Muscle layer of duodenum (tissue), 2 donors: ENCODE results near the gene KLHDC7B.
A peak's percentile ranks its signal among the peaks of the same experiment; 100 is the strongest.

Experiments
- H3K27ac ChIP-seq: one replicate; pipeline ENCODE4 v1.7.0; 2013; ENCODE audit warnings: mild to moderate bottlenecking, low read length
- H3K27me3 ChIP-seq: one replicate; pipeline ENCODE4 v1.7.0; 2013; ENCODE audit warnings: low read depth, mild to moderate bottlenecking, control low read depth, low read length
- H3K36me3 ChIP-seq, 2 donors: one replicate each; pipeline ENCODE4 v1.7.0; 2013; ENCODE audit warnings: low read length in 2 of 2, control low read depth in 1 of 2, mild to moderate bottlenecking in 1 of 2; ENCODE audit not compliant: insufficient read depth in 2 of 2, control insufficient read depth in 1 of 2
- H3K4me1 ChIP-seq, 2 donors: one replicate each; pipeline ENCODE4 v1.7.0; 2013; ENCODE audit warnings: low read length in 2 of 2, mild to moderate bottlenecking in 2 of 2, control low read depth in 1 of 2, moderate library complexity in 1 of 2; ENCODE audit not compliant: insufficient read depth in 2 of 2, control insufficient read depth in 1 of 2
- H3K4me3 ChIP-seq, 2 donors: one replicate each; pipeline ENCODE4 v1.7.0; 2013; ENCODE audit warnings: low read length in 2 of 2, low read depth in 1 of 2, mild to moderate bottlenecking in 1 of 2
- H3K9me3 ChIP-seq, 2 donors: one replicate each; pipeline ENCODE4 v1.7.0; 2013; ENCODE audit warnings: low read length in 2 of 2, control low read depth in 1 of 2, mild to moderate bottlenecking in 1 of 2; ENCODE audit not compliant: control insufficient read depth in 1 of 2
- donor health status: healthy.

KLHDC7B gene

DNA sequence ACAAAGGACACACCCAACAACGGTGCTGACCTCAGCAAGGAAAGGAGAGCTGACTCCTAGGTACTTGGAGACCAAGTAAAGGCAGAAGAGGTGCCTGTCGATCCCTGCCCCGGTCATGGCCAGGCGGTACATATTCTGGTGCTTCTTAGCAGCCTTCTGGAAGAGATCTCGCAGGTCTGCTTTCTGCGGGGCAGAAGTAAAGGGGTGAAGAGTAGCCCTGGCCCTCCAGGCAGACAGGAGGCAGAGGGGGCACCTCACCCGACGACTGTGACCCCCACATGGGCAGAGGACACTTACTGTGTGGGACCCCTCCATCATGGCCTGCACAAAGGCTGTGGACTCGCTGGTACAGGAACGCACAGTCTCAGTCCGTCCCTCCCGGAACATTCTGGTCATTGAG lies 25.2 kb downstream of the KLHDC7B start:
- H3K36me3 ChIP-seq, result peaks cover 9 to 61% of the 10 kb centered on the region in 2 donors
- H3K9me3 ChIP-seq, result no peaks in the 10 kb centered on the region
- no peak overlapping the region for H3K27ac ChIP-seq
- H3K4me3 ChIP-seq, result no peak overlapping the region
- no peaks in the 10 kb centered on the region for H3K27me3 ChIP-seq
- no peaks in the 10 kb centered on the region for H3K4me1 ChIP-seq

DNA sequence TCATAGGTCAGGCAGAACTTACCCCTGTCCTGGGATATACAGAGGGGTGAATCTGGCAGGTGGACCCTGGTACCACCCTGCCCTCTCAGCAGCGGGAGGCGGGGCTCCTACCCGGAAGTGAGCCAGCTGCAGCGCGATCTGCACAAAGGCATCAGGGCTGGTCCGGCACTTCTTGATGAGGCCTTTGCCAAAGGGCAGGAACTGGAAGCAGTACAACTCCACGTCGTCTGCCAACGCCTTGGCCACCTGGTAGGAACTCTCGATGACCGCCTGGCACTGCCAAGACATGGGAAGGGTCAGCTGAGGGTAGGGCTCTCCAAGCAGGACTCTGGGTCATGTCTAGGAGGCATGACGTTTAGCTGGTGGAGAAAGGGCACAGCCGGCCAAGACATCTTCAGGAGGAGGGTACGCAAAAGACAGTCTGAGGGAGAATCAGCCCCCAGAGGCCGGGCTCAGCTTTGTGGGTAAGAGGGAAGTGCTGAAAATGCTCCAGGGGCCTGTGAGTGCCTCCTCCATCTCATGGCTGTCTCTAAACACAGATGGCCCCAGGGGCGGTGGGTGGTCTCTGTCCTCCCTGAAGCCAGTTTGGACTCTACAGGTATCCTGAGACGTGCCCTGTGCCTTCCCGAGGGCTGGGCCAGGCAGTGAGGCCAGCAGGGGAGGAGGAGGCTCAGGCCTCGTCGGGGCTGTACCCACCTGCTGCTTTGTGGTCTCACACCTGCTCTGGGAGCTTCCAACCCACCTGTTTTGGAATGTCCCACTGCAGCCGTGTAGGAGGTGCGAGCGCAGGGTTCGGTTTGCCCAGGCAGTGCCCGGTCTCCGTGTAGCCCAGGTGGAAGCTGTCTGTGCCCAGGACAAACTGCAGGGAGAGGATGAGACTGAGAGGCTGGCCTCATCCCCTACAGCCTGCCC lies 25.8 kb downstream of the KLHDC7B start:
- Histone ChIP-seq H3K27me3 (no peaks in the 10 kb centered on the region), H3K4me3 (no peak overlapping the region), H3K4me1 (no peaks in the 10 kb centered on the region), H3K36me3 (peaks cover 9 to 63% of the 10 kb centered on the region in 2 donors), H3K9me3 (no peaks in the 10 kb centered on the region), H3K27ac (no peak overlapping the region)

DNA sequence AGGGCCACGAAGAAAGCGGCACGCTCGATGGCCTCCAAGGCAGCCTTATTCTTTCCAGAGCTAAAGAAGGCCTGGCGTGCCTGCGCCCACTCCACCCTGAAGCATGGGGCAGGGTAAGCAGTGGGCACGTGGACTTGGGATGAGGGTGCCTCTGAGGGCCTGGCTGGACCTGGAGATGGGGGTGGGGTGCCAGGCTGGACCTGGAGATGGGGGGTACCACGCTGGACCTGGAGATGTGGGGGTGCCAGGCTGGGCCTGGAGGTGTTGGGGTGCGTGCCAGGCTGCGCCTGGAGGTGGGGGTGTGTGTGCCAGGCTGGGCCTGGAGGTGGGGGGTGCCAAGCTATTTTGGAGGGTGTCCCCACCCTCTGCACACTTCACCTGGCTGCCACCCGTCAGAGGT lies 27.3 kb downstream of the KLHDC7B start:
- peaks cover 0 to 4% of the 10 kb centered on the region in 2 donors for H3K4me1 ChIP-seq
- no peaks in the 10 kb centered on the region for H3K9me3 ChIP-seq
- H3K36me3 ChIP-seq, result peaks cover 9 to 59% of the 10 kb centered on the region in 2 donors
- no peaks in the 10 kb centered on the region for H3K27me3 ChIP-seq
- no peak overlapping the region for H3K27ac ChIP-seq
- no peak overlapping the region for H3K4me3 ChIP-seq

DNA sequence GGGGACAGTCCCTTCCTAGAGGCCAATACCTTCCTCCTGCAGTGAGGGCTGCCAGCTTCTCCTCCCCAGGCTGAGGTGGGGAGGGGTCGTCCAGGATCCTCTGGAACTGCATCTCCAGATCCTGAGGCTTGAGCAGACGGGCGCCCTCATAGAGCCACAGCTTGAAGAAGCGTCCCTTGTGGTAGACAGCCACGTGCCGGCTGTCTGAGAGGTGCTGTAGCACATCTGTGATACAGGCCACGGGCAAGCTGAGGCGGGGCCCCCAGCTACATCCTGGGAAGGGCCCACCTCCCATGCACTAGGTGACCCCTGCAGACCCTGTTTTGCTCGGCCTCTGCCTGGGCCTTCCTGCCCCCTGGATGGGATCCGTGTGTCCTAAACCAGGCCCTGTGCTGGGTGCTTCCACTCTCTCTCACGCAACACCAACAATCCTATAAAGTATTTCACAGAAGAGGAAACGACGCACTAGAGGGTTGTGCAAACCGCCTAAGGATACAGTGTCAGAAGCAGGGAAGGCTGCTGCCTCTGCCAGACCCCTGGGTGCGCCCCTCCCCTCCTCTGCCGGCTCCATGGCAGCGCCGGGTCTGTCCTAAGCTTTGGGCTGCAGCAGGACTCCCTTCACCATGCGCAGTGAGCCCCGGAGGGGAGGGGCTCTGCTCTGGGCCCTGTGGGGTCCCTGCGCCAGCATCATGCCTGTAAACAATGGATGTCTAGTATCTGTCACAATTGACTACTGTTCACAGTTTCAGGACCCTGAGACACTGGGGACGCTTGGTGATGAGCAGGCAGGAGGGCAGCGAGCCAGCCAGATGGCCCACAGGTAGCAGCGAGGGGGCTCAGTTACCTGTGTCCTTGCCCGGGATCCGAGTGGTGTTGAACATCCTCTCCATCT lies 28.0 kb downstream of the KLHDC7B start:
- H3K27me3 ChIP-seq, result no peaks in the 10 kb centered on the region
- no peak overlapping the region for H3K27ac ChIP-seq

DNA sequence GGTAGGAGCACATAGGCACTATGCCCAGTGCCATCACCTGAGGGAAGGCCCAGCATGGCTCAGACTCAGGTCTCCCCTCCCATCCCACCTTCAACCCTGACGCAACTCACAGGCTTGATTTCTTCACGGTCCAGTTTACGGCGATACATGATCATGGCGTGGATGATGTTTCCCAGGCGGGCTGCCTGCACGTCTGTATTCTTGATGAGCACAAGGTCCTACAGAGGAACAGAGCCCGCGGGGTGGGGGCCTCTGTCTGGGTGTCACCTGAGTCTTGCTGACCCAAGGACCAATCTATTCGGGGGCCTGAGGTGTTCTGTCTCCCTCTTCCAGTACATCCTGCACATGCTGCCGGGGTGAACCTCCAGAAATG lies 28.7 kb downstream of the KLHDC7B start:
- Histone ChIP-seq H3K4me1 (peaks cover 0 to 17% of the 10 kb centered on the region in 2 donors), H3K27me3 (no peaks in the 10 kb centered on the region), H3K36me3 (peaks cover 5 to 47% of the 10 kb centered on the region in 2 donors), H3K27ac (no peak overlapping the region), H3K9me3 (no peaks in the 10 kb centered on the region), H3K4me3 (no peak overlapping the region)

More for the DNA sequence above, 28.0 kb downstream of the KLHDC7B start:
- Histone ChIP-seq H3K9me3 (no peaks in the 10 kb centered on the region), H3K4me3 (no peak overlapping the region), H3K4me1 (peaks cover 0 to 10% of the 10 kb centered on the region in 2 donors), H3K36me3 (peaks cover 9 to 53% of the 10 kb centered on the region in 2 donors)

DNA sequence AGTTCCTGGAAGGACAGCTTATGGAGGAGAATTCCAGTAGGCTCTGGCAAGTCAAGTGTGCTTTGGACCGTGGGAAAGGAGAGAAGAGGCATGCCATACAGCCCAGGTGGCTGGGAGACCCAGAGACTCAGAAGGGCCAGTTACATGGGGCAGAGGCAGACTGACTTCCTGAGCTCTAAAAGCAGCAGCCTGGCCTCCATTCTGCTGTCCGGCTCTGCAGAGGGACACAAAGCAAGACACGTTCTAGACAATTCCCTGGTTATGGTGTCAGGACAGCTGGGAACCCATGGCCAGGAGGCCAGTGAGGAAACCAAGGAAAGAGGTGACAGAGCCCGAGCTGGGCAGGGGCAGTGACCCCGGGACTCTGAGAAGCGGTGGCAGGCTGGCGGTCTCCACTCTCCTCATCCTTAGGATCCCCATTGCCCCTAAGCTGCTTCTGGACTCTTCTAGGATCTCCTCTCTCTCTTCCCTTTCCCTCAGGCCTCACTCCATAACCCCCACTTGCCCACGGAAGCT lies 29.8 kb downstream of the KLHDC7B start:
- no peak overlapping the region for H3K27ac ChIP-seq
- peaks cover 0 to 17% of the 10 kb centered on the region in 2 donors for H3K4me1 ChIP-seq
- peaks cover 5 to 37% of the 10 kb centered on the region in 2 donors for H3K36me3 ChIP-seq
- H3K9me3 ChIP-seq, result no peaks in the 10 kb centered on the region
- H3K27me3 ChIP-seq, result no peaks in the 10 kb centered on the region
- H3K4me3 ChIP-seq, result no peak overlapping the region

DNA sequence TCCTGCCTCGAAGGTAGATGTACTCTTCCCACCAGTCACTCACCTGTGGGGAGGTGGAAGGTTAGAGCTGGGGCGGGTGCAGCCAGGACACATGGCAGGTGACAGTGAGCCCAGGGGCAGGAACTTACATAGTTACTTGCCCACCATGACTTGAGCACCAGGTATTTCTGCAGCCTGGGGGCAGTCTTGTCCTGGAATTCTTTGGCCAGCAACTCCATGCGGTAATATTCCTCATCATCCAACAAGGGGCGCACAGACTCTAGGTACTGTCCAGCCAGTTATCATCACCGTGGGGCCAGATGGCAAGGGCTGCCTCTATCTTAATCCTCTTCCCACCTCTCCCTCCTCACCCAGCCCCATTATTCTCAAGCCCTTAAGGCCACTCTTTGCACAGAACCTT lies 30.4 kb downstream of the KLHDC7B start:
- H3K9me3 ChIP-seq, result no peaks in the 10 kb centered on the region
- H3K27ac ChIP-seq, result no peak overlapping the region
- no peak overlapping the region for H3K4me3 ChIP-seq
- H3K27me3 ChIP-seq, result no peaks in the 10 kb centered on the region
- peaks cover 5 to 31% of the 10 kb centered on the region in 2 donors for H3K36me3 ChIP-seq
- peaks cover 0 to 18% of the 10 kb centered on the region in 2 donors for H3K4me1 ChIP-seq

DNA sequence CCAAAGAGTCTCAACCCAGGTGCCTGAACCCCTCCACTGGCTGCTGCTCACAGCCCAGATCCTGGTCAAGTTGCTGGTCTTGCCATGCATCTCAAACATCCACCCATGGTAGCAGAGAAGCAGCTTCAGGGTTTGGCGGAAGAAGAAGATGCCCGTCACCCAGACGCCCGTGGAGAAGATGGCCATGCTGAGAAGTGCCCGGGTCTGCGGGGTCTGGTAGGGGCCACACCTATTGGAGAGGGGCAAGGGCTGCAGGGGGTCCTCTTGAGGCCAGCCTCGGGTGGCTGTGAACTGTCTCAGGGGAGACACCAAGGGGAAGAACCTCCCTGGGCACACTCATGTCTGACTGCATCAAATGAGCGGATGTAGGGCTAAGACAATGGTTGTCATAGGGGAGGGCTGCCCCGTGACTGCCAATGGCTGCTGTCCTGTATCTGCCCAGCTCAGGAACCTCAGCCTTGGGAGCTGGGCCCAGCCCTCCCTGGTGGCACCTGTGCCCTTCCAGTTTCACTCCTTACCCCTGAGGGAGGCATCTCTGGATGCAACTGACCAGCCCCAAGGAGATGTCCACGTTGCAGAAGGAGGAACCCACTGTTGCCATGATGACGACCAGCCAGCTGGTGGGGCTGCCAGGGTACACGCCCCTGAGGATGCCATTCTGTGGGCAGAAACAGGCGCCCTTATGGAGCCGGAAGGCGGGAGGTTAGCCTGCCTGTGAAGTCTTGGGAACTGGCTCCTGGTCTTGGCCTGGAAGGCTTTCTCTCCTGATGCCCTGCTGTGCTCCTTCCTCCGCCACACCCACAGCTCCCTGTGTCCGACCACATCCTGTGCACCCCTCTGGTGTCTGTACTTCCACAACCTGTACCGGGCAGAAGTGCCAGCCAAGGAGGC lies 31.4 kb downstream of the KLHDC7B start:
- H3K4me1 ChIP-seq, result peaks cover 4 to 27% of the 10 kb centered on the region in 2 donors
- no peak overlapping the region for H3K27ac ChIP-seq
- H3K9me3 ChIP-seq, result no peaks in the 10 kb centered on the region
- peaks cover 5 to 22% of the 10 kb centered on the region in 2 donors for H3K36me3 ChIP-seq
- no peaks in the 10 kb centered on the region for H3K27me3 ChIP-seq
- H3K4me3 ChIP-seq, result no peak overlapping the region

DNA sequence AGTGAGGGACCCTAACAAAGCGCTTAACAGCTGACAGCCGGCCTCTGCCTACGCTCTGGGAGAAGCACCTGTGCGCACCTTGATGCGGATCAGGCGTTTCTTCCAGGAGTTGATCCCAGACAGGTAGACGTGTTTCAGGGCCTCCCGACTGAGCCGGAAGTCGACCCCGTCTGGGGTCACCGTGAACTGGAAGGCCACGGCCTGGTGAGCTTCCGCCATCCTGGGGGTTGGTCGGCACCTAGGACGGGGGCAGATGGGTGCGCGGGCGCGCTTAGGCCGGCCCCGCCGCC lies 31.9 kb downstream of the KLHDC7B start:
- no peaks in the 10 kb centered on the region for H3K9me3 ChIP-seq
- H3K4me3 ChIP-seq, result no peak overlapping the region
- H3K27me3 ChIP-seq, result no peaks in the 10 kb centered on the region
- peaks cover 4 to 27% of the 10 kb centered on the region in 2 donors for H3K4me1 ChIP-seq
- peaks cover 5 to 22% of the 10 kb centered on the region in 2 donors for H3K36me3 ChIP-seq
- no peak overlapping the region for H3K27ac ChIP-seq

DNA sequence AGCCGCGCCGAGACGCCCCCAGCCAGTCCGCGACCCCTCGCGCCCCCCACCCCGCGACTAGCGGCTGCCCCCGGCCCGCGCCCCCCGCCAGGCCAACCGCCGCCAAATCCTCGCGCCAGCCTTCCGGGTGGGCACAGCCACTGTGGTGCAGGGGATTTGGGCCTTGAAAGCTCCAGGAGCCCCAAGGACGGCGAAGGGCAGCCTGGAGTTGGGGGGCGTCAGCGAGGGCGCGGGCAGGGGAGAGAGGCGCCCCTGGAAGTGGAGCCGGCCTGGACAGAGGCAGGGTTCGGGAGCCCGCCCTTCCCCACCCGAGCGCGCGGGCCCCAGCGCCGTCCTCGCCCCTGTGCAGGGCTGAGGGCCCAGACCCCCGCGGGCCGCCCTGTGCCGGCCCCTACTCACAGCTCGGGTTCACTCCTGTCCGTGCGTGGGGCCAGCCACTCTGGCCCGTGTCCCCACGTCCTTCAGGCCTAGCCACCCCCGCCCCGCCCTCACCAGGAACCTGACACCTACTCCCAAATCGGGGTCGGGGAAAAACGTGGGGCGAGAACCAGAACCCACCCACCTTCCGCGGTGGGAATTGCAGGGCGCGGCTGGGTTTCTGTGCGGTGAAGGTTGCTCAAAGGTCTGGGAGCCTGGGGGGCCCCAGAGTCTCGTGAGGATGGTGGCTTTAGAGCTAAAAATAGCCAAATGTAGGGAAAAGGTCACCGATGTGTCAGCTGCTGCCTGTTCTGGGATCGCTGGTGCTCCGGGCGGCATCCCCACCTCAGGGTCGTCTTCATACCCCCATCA lies 32.5 kb downstream of the KLHDC7B start, which contains the start of gene CPT1B:
Gene CPT1B, minus strand, starts transcription at position 441 of the 789 bp plus-strand sequence. CDS start 512 bp downstream, outside the sequence.
- H3K27me3 ChIP-seq, result no peaks in the 10 kb centered on the region
- H3K9me3 ChIP-seq, result no peaks in the 10 kb centered on the region
- peak within 1 kb of the TSS in 1 of 2 donors; percentile 49 for H3K4me3 ChIP-seq
- H3K27ac ChIP-seq, result no peak within 1 kb of the TSS
- H3K36me3 ChIP-seq, result peaks cover 5 to 17% of the 10 kb centered on the region in 2 donors
- H3K4me1 ChIP-seq, result peaks cover 4 to 27% of the 10 kb centered on the region in 2 donors
